GM19463 (cell line): ENCODE data around the gene PTPDC1.
"Not testable (repeated sequence)": the region's sequence is repeated elsewhere in the genome, so short reads cannot be mapped to it uniquely, and the experiment has no call there.

Source experiments
- ATAC-seq: cut with Tn5 transposase; IDR thresholded peaks from one replicate; pipeline ENCODE4 v1.9.1; 2021; ENCODE audit warnings: mild to moderate bottlenecking, moderate library complexity; ENCODE audit not compliant: unreplicated experiment

PTPDC1 gene

DNA sequence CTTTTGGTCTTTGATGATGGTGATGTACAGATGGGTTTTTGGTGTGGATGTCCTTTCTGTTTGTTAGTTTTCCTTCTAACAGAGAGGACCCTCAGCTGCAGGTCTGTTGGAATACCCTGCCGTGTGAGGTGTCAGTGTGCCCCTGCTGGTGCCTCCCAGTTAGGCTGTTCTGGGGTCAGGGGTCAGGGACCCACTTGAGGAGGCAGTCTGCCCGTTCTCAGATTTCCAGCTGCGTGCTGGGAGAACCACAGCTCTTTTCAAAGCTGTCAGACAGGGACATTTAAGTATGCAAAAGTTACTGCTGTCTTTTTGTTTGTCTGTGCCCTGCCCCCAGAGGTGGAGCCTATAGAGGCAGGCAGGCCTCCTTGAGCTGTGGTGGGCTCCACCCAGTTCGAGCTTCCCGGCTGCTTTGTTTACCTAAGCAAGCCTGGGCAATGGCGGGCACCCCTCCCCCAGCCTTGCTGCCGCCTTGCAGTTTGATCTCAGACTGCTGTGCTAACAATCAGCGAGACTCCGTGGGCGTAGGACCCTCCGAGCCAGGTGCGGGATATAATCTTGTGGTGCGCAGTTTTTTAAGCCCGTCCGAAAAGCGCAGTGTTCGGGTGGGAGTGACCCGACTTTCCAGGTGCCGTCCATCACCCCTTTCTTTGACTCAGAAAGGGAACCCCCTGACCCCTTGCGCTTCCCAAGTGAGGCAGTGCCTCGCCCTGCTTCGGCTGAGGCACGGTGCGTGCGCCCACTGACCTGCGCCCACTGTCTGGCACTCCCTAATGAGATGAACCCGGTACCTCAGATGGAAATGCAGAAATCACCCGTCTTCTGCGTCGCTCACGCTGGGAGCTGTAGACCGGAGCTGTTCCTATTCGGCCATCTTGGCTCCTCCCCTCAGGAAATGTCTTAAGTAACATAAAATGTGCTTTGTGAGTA, 10.2 kb downstream of the PTPDC1 start:
- ATAC-seq: not testable (repeated sequence)

GRCh38 chr9:94096819-94097577, 12.7 kb downstream of the PTPDC1 start:
- ATAC-seq: no peak

GRCh38 chr9:94097788-94098414, 13.6 kb downstream of the PTPDC1 start:
- ATAC-seq: no peak

DNA sequence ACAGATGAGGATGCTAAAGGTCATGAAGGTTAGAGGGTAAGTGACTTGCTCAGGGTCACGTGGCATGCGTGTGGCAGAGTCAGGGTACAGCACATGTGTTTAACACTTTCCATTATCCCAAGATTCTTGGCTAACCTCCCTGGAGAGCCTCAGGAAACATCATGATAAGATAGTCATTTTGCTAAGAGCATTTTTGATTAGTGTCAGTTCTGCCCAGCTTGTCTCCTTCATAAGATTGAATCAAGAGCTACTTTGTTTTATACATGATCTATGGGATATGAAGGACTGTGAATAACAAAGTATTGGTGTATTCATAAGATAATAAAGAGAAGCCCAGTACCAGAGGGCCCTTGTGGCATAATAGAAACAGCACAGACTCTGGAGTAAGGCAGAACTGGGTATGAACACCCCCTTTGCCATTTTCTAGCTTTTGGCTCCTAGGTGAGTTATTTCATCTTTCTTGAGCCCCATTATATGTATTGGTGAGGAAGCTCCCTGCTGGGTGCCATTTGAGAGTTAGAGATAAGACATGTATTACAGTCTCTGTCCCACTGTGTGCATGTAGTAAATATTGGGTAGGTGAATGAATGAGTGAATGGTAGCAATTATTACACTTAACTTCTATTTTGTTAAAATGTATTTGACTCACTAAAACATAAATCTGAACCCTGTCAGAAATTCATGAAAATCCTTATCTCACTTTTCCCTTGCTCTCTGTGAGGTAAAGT, 16.1 kb downstream of the PTPDC1 start:
- ATAC-seq: no peak

- no peak for ATAC-seq
Observed at GRCh38 chr9:94101162-94101853, 17.0 kb downstream of the PTPDC1 start.

DNA sequence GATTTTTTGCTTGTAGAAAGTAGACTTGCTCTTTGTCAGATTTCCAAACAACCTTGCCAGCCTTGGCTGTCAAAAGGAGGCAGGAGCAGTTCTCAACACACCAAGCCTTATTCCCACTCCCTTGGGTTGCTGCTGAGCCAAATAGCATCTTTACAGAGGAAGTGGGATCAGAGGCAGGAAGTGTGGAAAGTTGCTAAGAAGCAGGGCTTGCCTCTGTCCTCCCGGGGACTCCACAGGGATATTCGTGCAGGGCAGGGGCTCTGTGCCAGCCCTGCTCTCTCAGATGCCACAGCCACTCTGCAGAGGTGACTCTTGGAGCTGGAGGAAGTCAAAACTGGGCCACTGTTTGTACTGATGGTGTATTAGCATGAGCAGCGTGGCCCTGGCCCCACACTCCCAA, 24.3 kb downstream of the PTPDC1 start:
- ATAC-seq: no peak

- no peak for ATAC-seq
Observed at GRCh38 chr9:94110821-94111252, 26.6 kb downstream of the PTPDC1 start.

GRCh38 chr9:94111446-94111845, 27.2 kb downstream of the PTPDC1 start:
- ATAC-seq: no peak

- no peak for ATAC-seq
Observed at GRCh38 chr9:94112716-94113465, 28.6 kb downstream of the PTPDC1 start.

- ATAC-seq: not testable (repeated sequence)
Observed at GRCh38 chr9:94120088-94120487, 35.8 kb downstream of the PTPDC1 start.

GRCh38 chr9:94120854-94121376, 36.7 kb downstream of the PTPDC1 start:
- no peak for ATAC-seq

DNA sequence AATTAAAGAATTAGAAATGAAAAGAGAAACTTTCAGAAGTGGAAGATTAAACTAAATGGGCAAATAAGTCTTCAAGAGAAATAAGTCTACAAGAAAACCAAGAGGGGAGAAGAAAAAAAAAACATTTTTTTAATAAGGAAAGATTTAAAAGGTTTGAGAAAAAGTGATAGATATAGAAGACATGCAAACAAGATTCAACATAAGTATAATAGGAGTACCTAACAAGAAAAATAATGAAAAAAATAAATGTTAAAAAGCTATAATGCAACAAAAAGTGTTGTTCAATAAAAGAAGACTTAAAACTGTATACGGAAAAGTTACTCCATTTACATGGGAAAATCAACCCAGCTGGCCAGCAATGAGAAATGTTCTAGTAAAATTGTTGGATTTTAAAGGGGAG, 42.6 kb downstream of the PTPDC1 start:
- ATAC-seq: no peak

- ATAC-seq: no peak
Observed at GRCh38 chr9:94127806-94128205, 43.5 kb downstream of the PTPDC1 start.

DNA sequence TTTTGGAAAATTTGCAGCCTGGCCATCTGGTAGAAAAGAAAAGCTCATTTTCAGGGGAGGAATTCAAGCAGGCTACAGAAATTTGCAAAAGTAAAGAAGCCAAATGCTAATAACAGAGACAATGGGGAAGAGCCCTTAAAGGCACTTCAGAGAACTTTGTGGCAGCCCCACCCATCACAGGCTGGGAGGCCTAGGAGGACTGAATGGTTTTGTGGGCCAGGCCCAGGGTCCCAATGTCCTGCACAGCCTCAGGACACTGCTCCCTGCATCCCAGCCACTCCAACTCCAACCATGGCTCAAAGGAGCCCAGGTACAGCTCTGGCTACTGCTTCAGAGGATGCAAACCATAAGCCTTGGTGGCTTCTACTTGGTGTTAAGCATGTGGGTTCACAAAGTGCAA, 44.3 kb downstream of the PTPDC1 start:
- no peak for ATAC-seq

DNA sequence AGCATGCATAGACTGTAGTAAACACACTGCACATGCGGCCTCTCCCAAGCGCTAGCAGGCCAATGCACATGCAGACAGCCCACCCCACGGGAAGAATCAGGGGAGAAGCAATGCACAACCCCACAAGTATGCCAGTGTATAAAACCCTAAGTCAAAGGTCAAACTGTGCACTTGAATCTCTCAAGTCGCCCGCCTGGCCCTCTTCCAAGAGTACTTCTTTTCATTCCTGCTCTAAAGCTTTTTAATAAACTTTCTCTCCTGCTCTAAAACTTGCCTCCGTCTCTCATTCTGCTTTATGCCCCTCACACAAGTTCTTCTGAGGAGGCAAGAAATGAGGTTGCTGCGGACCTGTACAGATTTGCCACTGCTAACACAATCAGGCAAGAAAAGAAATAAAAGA, 50.4 kb downstream of the PTPDC1 start:
- no peak for ATAC-seq

GRCh38 chr9:94135222-94135621, 51.0 kb downstream of the PTPDC1 start:
- ATAC-seq: no peak

- no peak for ATAC-seq
Observed at GRCh38 chr9:94139672-94140417, 55.6 kb downstream of the PTPDC1 start.

DNA sequence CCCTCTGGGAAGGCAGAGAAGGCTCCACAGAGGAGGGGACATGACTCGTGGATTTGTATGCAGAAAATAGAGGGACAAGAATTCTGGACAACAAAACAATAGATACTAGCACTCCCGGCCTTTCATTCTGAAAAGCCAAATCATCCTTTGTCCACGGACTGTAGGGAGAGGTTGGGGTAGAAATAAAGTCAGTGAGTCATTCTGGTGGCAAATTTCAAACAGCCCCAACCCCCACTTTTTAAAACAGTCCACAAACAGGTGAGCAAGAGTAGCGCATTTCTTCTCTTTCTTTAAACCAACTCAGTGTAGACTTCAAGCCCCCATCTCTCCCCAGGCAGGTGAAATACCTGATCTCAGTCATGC, 56.1 kb downstream of the PTPDC1 start:
- no peak for ATAC-seq
